Brain microvascular endothelial cell (primary cell): ENCODE results near the gene SMIM31.

Source experiments
- DNase-seq: peaks from one replicate; pipeline ENCODE4 v3.0.0-alpha.2; 2020
- H3K27ac ChIP-seq: fragments of 250-450 bp; sonication (Bioruptor Pico); 2 replicates; pipeline ENCODE4 v1.5.1; 2020; ENCODE audit warnings: mild to moderate bottlenecking, moderate library complexity
- H3K27me3 ChIP-seq: fragments of 250-450 bp; sonication (Bioruptor Pico); replicated peaks from 2 replicates; pipeline ENCODE4 v1.5.1; 2020; ENCODE audit warnings: mild to moderate bottlenecking
- H3K36me3 ChIP-seq: fragments of 250-450 bp; sonication (Bioruptor Pico); replicated peaks from 2 replicates; pipeline ENCODE4 v1.5.1; 2020; ENCODE audit warnings: mild to moderate bottlenecking
- H3K4me3 ChIP-seq: 2 replicates; pipeline ENCODE4 v1.5.1; 2011; ENCODE audit warnings: low read depth, mild to moderate bottlenecking, control low read depth, low read length, moderate library complexity
- CTCF ChIP-seq: IDR thresholded peaks from 2 replicates; pipeline ENCODE4 v1.5.1; 2011; ENCODE audit warnings: low read depth, mild to moderate bottlenecking, moderate library complexity, low read length, control low read depth, inconsistent platforms; ENCODE audit errors: missing control alignments
- in situ Hi-C: cut with HindIII; loops from 2 replicates; pipeline ENCODE4 v1.10.0; 2017; ENCODE audit warnings: low sequenced_read_pairs, low pct_ligation_motif_present

Gene SMIM31

GRCh38 chr4:164756686-164757085 lies 2.8 kb downstream of the SMIM31 start:
- no peaks in the 10 kb centered on the region for H3K36me3 ChIP-seq
- no peak overlapping the region for H3K27ac ChIP-seq
- in situ Hi-C loops: no loop called here
- H3K4me3 ChIP-seq: no peak overlapping the region
- no peak for TF ChIP-seq CTCF
- H3K27me3 ChIP-seq: no peaks in the 10 kb centered on the region
- DNase-seq: no peak

GRCh38 chr4:164761241-164761640 lies 7.3 kb downstream of the SMIM31 start:
- in situ Hi-C loops: no loop called here
- no peak for DNase-seq

GRCh38 chr4:164761746-164762275 lies 7.9 kb downstream of the SMIM31 start:
- H3K27me3 ChIP-seq: no peaks in the 10 kb centered on the region

More at GRCh38 chr4:164761241-164761640, 7.3 kb downstream of the SMIM31 start:
- no peaks in the 10 kb centered on the region for H3K36me3 ChIP-seq
- no peak for TF ChIP-seq CTCF
- H3K27me3 ChIP-seq: no peaks in the 10 kb centered on the region
- H3K27ac ChIP-seq: no peak overlapping the region
- H3K4me3 ChIP-seq: no peak overlapping the region

GRCh38 chr4:164765096-164765495 lies 11.2 kb downstream of the SMIM31 start:
- H3K4me3 ChIP-seq: no peak overlapping the region
- in situ Hi-C loops: no loop called here

More at GRCh38 chr4:164761746-164762275, 7.9 kb downstream of the SMIM31 start:
- in situ Hi-C loops: no loop called here
- no peak for DNase-seq
- Histone ChIP-seq H3K27ac (no peak overlapping the region), H3K4me3 (no peak overlapping the region), H3K36me3 (no peaks in the 10 kb centered on the region)
- no peak for TF ChIP-seq CTCF

GRCh38 chr4:164765833-164766232 lies 11.9 kb downstream of the SMIM31 start:
- no peaks in the 10 kb centered on the region for H3K36me3 ChIP-seq
- in situ Hi-C loops: no loop called here
- H3K4me3 ChIP-seq: no peak overlapping the region
- DNase-seq: no peak
- no peak for TF ChIP-seq CTCF
- H3K27ac ChIP-seq: no peak overlapping the region
- no peaks in the 10 kb centered on the region for H3K27me3 ChIP-seq

More at GRCh38 chr4:164765096-164765495, 11.2 kb downstream of the SMIM31 start:
- DNase-seq: no peak
- Histone ChIP-seq H3K27me3 (no peaks in the 10 kb centered on the region), H3K27ac (no peak overlapping the region), H3K36me3 (no peaks in the 10 kb centered on the region)
- no peak for TF ChIP-seq CTCF

- Histone ChIP-seq H3K27ac (no peak overlapping the region), H3K27me3 (no peaks in the 10 kb centered on the region), H3K36me3 (no peaks in the 10 kb centered on the region), H3K4me3 (no peak overlapping the region)
- in situ Hi-C loops: no loop called here
- no peak for DNase-seq
- peak; percentile 18 for TF ChIP-seq CTCF
Measured at GRCh38 chr4:164768516-164768915, 14.6 kb downstream of the SMIM31 start.
